ENCODE measurements around the gene UFM1. TPM values are rescaled to one million over a fixed set of nuclear protein-coding genes. Genes with fewer than 3 reads are reported as not detected.
"Not testable (repeated sequence)": the region's sequence is repeated elsewhere in the genome, so short reads cannot be mapped to it uniquely, and the experiment has no call there.

UFM1 gene
- total RNA-seq, 4 donors from 2014 or later: 22.6 to 53.8 (median 38.9) TPM

GRCh38 chr13:38365661-38366060 lies 16.0 kb downstream of the UFM1 start:
- intact Hi-C loops (cut with DNase I): no loop called here
- Histone ChIP-seq H3K36me3 (peaks cover 0 to 32% (median 5%) of the 10 kb centered on the region in 3 donors), H3K4me3 (no peak overlapping the region), H3K27me3 (no peaks in the 10 kb centered on the region), H3K27ac (no peak overlapping the region), H3K9me3 (no peaks in the 10 kb centered on the region), H3K4me1 (peaks cover 0 to 6% (median 0%) of the 10 kb centered on the region in 3 donors)
- WGBS, 2 donors: 37 to 45% methylated on average over 3 of the region's 3 CpGs
- DNase-seq: no peak
- no peak for TF ChIP-seq POLR2A (IDR thresholded peaks at IDR 0.05)
- TF ChIP-seq CTCF (IDR thresholded peaks at IDR 0.05): no peak

GRCh38 chr13:38366954-38367645 lies 17.4 kb downstream of the UFM1 start:
- no peaks in the 10 kb centered on the region for H3K9me3 ChIP-seq
- no peak overlapping the region for H3K4me3 ChIP-seq
- H3K27me3 ChIP-seq: no peaks in the 10 kb centered on the region
- DNase-seq: no peak
- no peak overlapping the region for H3K27ac ChIP-seq
- peaks cover 0 to 6% (median 0%) of the 10 kb centered on the region in 3 donors for H3K4me1 ChIP-seq
- H3K36me3 ChIP-seq: peaks cover 0 to 17% (median 0%) of the 10 kb centered on the region in 3 donors
- intact Hi-C loops (cut with DNase I): no loop called here
- 31 to 35% methylated on average over 3 of the region's 3 CpGs for WGBS, 2 donors
- TF ChIP-seq CTCF (IDR thresholded peaks at IDR 0.05) (no peak), POLR2A (IDR thresholded peaks at IDR 0.05) (no peak)

- no peak for DNase-seq
- H3K4me3 ChIP-seq: no peak overlapping the region
- peaks cover 0 to 6% (median 0%) of the 10 kb centered on the region in 3 donors for H3K4me1 ChIP-seq
- H3K27me3 ChIP-seq: no peaks in the 10 kb centered on the region
- no peaks in the 10 kb centered on the region for H3K36me3 ChIP-seq
- H3K9me3 ChIP-seq: no peaks in the 10 kb centered on the region
- WGBS, 2 donors: 41 to 42% methylated on average over 1 of the region's 1 CpG
- H3K27ac ChIP-seq: no peak overlapping the region
- TF ChIP-seq POLR2A (IDR thresholded peaks at IDR 0.05): no peak
- no peak for TF ChIP-seq CTCF (IDR thresholded peaks at IDR 0.05)
- intact Hi-C loops (cut with DNase I): no loop called here
These were observed 19.4 kb downstream of the UFM1 start for GRCh38 chr13:38369058-38369457.

- H3K27ac ChIP-seq; H3K4me3 ChIP-seq; intact Hi-C loops (cut with DNase I); H3K36me3 ChIP-seq; H3K4me1 ChIP-seq; H3K9me3 ChIP-seq; DNase-seq; H3K27me3 ChIP-seq: not testable (repeated sequence)
- WGBS, 2 donors: 84% methylated on average over 3 of the region's 3 CpGs
These were observed 20.4 kb downstream of the UFM1 start for GRCh38 chr13:38370096-38370495.

- WGBS, 2 donors: 43 to 52% methylated on average over 6 of the region's 6 CpGs
- TF ChIP-seq POLR2A (IDR thresholded peaks at IDR 0.05) (no peak), CTCF (IDR thresholded peaks at IDR 0.05) (no peak)
- H3K4me3 ChIP-seq: no peak overlapping the region
These were observed 23.3 kb downstream of the UFM1 start for GRCh38 chr13:38372820-38373383.

More at GRCh38 chr13:38372820-38373383, 23.3 kb downstream of the UFM1 start:
- intact Hi-C loops (cut with DNase I): no loop called here
- Histone ChIP-seq H3K27ac (no peak overlapping the region), H3K4me1 (no peaks in the 10 kb centered on the region), H3K36me3 (no peaks in the 10 kb centered on the region), H3K27me3 (no peaks in the 10 kb centered on the region), H3K9me3 (no peaks in the 10 kb centered on the region)
- no peak for DNase-seq

All from esophagus squamous epithelium (tissue), 5 donors.